ENCODE results near the gene HSPA5.
A peak's percentile ranks its signal among the peaks of the same experiment; 100 is the strongest.
"Not testable (repeated sequence)": the region's sequence is repeated elsewhere in the genome, so short reads cannot be mapped to it uniquely, and the experiment has no call there.

The HSPA5 gene

DNA sequence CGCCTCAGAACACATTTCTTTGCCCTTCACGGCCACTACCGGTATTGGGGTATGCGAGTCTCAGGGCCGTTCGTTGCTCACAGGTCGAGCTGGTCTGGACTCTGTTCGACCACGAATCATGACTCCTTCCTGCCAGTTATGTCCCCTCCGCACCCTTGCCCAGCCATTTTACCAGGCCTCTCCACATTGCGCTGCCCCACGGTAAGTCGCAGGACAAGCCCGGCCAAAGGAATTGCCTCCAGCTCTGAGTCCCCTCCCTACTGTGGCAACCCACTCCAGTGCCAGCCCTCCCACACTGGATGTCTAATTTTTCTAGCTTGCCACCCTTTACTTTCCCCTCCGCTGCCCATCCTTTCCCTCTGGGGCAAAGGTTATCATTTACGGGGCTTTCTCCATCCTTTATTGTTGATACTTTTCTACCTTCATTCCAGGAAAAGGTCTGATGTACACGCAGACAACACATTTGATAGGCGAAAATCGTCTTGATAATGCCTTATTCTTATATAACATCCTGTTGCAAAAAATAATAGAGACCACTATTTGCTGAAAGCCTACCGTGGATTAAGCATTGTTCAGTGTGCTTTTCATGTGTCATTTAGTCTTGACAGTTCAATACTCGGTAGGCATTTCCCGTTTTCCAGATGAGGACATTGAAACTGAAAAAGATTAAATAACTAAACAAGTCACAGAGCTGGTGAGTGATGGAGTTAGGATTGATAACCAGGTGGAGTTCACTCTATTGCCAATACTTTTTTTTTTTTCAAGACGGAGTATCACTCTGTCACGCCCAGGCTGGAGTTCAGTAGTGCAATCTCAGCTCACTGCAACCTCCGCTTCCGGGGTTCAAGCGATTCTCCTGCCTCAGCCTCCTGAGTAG is 958 bp upstream of the HSPA5 start:
- DNase-seq: peak; percentile 30

DNA sequence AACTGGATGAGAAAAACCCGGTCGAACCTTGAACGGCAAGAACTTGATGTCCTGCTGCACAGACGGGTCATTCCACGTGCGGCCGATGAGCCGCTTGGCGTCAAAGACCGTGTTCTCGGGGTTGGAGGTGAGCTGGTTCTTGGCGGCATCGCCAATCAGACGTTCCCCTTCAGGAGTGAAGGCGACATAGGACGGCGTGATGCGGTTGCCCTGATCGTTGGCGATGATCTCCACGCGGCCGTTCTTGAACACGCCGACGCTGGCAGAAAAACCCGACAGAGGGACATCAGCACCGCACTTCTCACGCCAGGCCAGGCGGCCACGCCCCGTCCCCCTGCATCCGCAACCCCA is 519 bp downstream of the HSPA5 start:
- no peak for DNase-seq

DNA sequence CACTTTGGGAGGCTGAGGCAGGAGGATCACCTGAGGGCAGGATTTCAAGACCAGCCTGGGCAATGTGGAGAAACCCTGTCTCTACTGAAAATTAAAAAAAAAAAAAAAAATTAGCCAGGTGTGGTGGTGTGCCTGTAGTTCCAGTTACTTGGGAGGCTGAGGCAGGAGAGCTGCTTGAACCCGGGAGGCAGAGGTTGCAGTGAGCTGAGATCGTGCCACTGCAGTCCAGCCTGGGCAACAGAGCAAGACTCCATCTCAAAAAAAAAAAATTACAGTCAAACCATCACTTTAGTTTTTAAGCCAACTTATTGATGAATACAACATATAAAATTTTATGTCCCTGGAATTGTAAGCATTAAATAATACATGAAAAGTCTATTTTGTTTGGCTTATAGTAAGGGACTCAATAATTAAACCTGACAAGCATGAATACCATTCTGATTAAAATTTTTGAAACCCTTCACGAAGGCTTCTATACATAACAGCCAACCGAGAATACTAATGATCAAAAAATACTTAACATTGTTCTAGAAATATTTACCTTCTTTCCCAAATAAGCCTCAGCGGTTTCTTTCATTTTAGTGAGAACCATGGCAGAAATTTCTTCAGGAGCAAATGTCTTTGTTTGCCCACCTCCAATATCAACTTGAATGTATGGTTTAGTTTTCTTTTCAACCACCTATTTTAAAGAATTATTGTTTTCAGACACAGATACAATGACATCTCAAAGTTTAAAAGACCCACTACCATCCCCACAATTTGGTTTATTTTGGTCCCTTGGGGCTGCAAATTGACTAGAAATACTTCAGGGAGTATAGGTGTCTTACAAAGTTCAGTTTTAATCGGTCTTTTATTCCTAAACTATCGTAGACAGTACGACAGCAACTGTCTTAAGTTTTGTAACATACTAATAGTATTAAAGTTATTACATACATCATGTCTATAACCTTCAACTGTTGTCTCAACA is 1.2 kb downstream of the HSPA5 start:
- no peak for DNase-seq

DNA sequence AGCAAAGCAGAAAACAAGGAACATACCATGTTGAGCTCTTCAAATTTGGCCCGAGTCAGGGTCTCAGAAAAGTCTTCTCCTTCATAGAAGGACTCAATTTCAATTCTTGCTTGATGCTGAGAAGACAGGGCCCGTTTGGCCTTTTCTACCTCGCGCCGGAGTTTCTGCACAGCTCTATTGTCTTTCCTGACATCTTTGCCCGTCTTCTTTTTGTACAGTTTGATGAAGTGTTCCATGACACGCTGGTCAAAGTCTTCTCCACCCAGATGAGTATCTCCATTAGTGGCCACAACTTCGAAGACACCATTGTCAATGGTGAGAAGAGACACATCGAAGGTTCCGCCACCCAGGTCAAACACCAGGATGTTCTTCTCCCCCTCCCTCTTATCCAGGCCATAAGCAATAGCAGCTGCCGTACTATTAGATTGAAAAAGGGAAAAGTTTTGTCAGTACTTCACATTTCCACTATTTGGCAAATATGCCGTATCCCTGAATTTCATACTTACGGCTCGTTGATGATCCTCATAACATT is 2.2 kb downstream of the HSPA5 start:
- DNase-seq: no peak

DNA sequence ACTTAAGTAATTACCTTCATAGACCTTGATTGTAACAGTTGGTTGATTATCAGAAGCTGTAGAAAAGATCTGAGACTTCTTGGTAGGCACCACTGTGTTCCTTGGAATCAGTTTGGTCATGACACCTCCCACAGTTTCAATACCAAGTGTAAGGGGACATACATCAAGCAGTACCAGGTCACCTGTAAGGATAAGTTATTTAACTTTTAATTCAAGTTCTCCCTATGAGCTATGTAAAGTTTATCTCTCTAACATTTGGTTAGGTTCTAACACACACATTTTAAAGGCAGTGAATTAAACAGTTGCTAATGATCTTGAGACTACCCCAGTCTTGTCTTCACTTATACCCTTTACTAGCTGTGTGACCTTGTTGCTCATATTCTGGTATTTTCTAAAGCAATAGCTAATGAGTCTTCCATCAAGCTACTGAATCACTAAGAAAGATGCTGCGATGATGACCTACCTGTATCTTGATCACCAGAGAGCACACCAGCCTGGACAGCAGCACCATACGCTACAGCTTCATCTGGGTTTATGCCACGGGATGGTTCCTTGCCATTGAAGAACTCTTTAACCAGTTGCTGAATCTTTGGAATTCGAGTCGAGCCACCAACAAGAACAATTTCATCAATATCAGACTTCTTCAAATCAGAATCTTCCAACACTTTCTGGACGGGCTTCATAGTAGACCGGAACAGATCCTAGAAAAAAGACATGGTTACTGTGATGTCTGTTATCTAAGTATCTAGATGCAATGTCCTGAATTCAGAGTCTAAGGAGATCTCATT is 2.8 kb downstream of the HSPA5 start:
- DNase-seq: no peak

DNA sequence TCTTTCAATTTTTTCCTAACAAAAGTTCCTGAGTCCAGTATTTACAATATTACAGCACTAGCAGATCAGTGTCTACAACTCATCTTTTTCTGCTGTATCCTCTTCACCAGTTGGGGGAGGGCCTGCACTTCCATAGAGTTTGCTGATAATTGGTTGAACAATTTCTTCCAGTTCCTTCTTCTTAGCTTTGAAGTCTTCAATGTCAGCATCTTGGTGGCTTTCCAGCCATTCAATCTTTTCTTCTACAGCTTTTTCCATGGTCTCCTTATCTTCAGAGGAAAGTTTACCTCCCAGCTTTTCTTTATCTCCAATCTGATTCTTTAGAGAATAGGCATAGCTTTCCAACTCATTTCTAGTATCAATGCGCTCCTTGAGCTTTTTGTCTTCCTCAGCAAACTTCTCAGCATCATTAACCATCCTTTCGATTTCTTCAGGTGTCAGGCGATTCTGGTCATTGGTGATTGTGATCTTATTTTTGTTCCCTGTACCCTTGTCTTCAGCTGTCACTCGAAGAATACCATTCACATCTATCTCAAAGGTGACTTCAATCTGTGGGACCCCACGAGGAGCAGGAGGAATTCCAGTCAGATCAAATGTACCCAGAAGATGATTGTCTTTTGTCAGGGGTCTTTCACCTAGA is 4.5 kb downstream of the HSPA5 start:
- DNase-seq: not testable (repeated sequence)

DNA sequence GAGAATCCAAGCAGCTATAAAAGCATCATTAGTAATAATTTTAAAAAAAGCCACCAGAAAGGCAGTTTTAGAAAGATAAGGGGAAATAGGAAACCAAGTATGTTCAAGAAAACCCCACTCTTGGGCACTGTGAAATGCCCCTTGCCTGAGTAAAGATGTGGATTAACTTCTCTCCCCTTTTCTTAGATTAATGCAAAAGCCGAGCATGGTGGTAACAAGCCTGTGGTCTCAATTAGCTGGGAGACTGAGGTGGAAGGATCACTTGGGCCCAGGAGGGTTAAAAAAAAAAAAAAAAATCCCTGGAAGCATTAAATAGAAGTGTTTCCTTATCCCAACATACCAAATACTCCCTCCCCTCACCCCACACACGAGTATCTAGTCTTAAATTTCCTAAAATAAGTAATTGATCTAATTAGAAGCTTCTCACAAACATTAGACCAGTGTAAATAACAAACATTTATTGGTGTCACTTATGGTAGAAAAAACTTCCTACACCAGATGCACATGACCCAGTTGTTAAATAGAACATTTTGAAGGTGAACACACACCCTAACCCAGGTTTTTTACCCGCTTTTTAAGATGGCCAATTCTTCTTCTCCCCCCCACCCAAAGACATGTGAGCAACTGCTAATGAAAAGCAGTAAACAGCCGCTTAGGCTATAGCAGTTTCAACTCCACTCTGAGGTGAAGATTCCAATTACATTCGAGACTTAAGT is 5.2 kb downstream of the HSPA5 start:
- no peak for DNase-seq

DNA sequence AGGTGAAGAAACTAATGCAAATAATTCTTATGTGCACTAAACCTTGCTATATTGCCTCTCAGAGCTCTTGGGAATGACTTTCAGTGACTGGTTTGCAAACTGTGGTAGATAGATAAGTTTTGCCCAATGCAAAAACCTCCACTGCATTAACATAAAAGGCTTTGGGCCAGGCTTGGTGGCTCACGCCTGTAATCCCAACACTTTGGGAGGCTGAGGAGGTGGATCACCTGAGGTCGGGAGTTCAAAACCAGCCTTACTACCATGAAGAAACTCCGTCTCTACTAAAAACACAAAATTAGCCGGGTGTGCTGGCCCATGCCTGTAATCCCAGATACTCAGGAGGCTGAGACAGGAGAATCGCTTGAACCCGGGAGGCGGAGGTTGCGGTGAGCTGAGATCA is 7.0 kb downstream of the HSPA5 start:
- not testable (repeated sequence) for DNase-seq

DNA sequence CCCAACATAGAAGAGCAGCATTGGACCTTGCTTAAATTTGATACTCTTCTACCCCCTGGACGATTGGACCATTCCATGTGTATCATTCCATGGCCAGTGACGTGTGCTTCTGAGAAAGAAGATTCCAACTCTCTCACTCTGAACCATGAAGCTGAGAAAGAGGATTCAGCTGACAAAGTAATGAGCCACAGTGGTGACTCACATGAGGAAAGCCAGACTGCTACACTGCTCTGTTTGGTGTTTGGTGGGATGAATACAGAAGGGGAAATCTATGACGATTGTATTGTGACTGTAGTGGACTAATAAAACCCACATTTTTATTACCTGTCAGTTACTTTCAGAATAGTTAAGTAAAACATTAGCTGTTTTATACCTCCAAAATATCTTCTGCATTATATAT is 7.5 kb downstream of the HSPA5 start:
- no peak for DNase-seq

DNA sequence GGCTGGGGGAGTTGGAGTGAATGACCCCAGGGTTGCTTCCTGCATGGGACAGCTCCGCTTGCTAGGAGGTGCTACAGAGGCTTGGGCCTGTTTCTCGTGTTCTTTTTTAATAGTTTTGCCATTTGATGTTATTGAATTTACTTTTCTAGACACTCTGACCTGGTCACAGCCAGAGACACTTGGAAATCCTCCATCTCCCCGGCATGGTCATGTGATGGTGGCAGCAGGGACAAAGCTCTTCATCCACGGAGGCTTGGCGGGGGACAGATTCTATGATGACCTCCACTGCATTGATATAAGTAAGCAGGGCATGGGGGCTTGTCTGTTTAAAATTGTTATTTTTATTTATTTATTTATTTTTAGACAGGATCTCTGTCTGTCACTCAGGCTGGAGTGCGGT is 13.4 kb downstream of the HSPA5 start:
- no peak for DNase-seq

DNA sequence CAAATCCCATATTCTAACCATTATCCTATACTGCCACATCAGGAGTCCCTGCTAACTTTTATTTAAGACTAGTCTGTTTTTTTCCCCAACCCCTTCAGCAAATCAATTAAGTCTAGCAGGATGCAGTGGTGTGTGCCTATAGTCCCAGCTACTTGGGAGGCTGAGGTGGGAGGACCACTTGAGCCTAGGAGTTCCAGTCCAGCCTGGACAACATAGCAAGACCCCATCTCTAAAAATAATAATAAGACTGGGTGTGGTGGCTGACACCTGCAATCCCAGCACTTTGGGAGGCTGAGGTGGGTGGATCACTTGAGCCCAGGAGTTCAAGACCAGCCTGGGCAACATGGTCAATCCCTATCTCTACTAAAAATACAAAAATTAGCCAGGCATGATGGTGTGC is 16.3 kb downstream of the HSPA5 start:
- DNase-seq: not testable (repeated sequence)

DNA sequence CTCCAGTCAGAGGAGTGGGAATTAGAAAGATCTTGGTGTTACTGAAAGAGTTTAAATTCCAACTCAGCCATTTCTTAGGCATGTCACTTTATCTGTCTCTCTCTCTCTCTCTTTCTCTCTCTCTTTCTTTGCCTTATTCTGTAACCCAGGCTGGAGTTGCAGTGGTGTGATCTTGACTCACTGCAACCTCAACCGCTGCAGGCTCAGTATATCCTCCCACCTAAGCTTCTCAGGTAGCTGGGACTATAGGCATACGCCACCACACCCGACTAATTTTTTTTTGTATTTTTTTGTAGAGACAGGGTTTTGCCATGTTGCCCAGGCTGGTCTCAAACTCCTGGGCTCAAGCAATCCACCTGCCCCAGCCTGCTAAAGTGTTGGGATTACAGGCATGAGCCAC is 22.5 kb downstream of the HSPA5 start:
- DNase-seq: no peak

DNA sequence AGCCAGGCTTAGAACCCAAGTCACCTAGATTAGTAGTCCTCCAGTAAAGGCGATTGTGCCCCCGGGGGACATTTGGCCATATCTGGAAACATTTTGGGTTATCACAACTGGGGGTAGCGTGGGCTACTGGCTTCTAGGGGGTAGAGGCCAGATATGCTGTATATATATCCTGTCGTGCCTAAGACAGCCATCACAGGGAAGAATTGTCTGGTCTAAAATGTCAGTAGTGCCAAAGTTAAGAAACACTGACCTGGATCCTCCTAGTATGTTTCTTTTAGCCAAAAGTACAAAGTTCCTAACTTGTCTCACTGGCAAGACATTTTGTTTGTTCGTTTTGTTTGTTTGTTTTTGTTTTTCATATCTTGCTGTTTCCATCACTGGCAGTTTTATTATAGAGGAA is 27.0 kb downstream of the HSPA5 start:
- DNase-seq: no peak

DNA sequence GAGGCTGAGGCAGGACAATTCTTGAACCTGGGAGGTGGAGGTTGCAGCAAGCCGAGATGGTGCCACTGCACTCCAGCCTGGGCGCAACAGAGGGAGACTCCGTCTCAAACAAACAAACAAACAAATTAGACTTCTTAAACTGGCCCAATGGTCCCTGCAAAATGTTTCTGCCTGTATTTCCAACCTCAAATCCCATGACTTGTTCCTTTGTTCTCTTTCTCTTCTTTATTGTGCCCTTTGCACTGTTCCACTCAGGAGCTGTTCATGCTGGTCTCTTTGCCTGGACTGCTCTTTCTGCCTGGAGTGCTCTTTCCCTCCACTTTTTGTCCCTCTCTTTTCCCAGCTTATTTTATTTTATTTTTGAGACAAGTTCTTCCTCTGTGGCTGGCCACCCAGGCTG is 36.7 kb downstream of the HSPA5 start:
- no peak for DNase-seq

DNA sequence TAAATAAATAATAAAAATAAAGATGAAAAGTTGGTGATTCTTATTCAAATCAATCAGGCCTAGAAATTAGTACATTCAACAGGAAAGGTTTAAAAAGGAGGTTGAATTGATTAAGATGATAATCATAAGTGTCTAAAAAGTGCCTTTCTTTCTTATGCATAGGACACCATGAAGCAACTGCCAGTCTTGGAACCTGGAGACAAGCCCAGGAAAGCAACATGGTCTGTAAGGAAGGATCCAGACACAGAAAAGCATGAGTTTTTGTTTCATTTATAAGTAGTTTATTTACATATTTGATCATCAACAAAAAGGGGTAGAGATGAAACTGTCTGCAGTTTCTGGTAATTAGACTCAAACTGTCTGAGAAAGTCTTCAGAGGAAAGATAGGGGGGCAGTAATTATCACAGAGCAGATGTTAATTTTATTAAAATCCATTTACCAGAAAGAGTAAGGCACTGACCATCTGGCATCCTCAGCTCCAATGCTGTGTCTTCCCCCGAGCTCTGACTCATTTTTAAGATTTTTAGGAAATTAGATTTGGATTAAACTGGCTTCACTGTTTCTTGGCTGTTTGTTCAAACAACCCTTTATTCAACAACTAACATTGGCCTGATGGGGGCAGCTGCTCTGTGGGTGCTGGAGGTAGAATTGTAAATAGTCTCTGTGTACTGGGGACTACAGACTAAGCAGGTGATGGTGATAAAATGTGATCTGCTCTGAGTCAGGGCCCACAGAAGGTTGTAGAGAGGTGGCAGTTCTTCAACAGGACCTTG is 38.1 kb downstream of the HSPA5 start:
- peak; percentile 13 for DNase-seq

DNA sequence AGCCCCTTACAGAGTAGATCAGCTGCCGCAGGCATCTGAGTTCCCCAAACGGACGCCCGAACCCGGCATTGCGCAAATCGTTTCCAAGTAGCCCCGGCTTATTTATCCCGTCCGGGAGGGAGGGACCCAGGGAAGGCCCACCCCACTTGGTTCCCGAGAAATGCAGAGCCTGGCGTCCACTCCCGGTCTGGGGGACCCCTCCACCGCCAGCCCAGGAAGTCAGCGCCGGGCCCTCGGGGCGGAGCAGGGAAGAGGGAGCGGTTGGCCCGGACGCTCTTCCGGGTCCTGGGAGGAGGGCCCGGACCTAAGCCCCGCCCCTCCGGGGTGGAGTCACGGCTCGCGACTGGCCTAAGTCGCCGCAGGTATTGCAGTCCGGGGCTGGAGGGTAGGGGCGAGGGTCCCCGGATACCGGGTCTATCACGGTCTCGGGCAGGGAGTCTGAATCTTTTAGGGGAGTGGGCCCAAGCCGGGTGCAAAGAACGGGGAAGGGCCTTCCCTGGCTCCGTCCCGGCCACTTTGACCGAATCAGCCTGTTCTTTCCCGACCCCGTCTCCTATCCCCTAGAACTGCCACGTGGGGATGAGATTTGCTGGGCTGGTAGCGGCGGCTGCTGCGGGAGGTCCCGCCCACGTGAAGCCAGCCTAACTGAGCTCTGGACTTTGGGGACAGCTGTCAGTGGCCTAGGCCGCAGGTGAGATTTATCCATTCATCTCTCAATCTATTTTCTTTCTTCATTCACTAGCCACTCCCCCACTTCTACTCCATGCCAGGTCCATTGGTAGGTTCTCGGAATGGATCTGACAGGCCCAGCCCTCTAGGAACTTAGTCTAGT is 40.7 kb downstream of the HSPA5 start, which contains the start of gene RABEPK:
TSS of gene RABEPK (plus strand) at position 327 of the 832 bp plus-strand sequence. CDS start 2,472 bp downstream, outside the sequence.
- peak; percentile 80 for DNase-seq

DNA sequence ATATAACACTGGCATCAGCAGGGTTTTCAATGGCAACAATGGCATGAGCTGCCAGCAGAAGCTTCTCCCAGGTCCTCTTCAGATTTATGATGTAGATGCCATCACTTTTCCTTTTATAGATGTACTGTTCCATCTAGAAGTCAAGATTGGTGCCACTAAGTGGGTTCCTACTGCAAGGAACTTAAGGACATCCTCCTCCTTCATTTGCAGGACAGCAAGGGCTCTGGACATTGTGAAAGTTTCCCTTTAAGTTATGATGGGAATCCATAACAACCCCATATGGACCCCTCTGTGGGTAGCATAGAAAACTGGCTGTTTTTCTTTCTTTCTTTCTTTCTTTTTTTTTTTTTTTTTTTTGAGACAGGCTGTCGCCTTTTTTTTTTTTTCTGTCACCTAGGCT is 45.6 kb downstream of the HSPA5 start:
- DNase-seq: not testable (repeated sequence)

DNA sequence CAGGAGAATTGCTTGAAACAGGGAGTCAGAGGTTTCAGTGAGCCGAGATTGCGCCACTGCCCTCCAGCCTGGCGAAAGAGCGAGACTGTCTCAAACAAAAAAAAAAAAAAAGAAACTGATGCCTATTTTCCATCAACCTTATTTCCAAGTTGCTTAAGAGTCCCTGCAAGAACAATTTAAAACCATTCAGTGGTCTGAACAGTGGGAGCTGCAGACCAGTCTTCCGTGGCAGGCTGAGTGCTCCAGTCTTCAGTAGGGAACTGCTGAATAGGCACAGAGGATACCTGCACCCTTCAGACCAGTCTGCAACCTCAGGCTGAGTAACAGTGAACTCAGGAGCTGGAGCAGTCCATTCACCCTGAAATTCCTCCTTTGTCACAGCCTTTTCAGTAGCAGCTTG is 46.7 kb downstream of the HSPA5 start:
- DNase-seq: not testable (repeated sequence)

DNA sequence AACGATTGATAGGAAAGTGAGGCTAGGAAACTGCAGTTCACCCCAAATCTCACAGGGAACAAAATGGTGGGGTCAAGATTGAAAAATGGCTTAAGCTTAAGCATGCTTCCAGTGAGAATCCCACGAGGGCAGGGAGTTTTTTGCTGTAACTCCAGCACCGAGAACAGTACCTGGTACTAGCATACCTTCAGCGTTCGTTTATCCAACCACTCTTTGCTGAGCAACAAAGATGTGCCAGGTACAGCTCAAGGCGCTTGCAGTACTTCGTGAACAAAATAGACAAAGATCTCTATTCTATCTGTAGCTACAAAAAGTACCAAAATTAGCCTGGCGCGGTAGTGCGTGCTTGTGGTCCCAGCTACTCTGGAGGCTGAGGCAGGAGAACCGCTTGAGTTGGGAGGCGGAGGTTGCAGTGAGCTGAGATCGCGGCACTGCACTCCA is 50.8 kb downstream of the HSPA5 start:
- DNase-seq: peak; percentile 24
